Prostate gland (tissue), 2 donors: Measurements from ENCODE around the gene PITX1.

ENCODE experiments used
- CTCF ChIP-seq, 4 experiments: fragments of 200-600 bp in 2 of 4; fragments of 450-650 bp in 2 of 4; sonication (generic) in 2 of 4; IDR thresholded peaks; 1 replicate in 3 of 4; 2 replicates in 1 of 4; pipeline ENCODE4 v1.5.1; 2016 to 2019; ENCODE audit warnings: antibody characterized with exemption in 4 of 4, mild to moderate bottlenecking in 2 of 4, moderate library complexity in 2 of 4
- POLR2A ChIP-seq: fragments of 450-650 bp; IDR thresholded peaks from one replicate; pipeline ENCODE4 v1.6.1; 2016; ENCODE audit warnings: antibody characterized with exemption, mild to moderate bottlenecking
- POLR2AphosphoS5 ChIP-seq: sonication (generic); formaldehyde crosslinking; IDR thresholded peaks from one replicate; pipeline ENCODE4 v1.6.1; 2017; ENCODE audit warnings: antibody characterized with exemption

- TF ChIP-seq POLR2AphosphoS5 (no peak), CTCF (IDR thresholded peaks at IDR 0.05) (no peak), POLR2A (no peak)
Measured at GRCh38 chr5:135025730-135026644, 8.0 kb downstream of the PITX1 start.
